ENCODE measurements around the gene GABRB2. TPM values are rescaled to one million over a fixed set of nuclear protein-coding genes. Genes with fewer than 3 reads are reported as not detected.

The GABRB2 gene
- total and polyA plus RNA-seq, 2 of the 13 experiments (the other 11 are each of a cell fraction or from before 2014, with no cell fraction given): 0.01 TPM; not detected in 1

- Histone ChIP-seq H3K9me3 (ENCODE audit: low read length) (no peaks in the 10 kb centered on the region), H3K79me2 (ENCODE audit: insufficient read depth, low read length) (no peaks in the 10 kb centered on the region), H3K4me3 (replicated peaks in 1 of 3; ENCODE audit: insufficient read depth in 1 of 3, low read depth in 2 of 3, low read length in 3 of 3) (no peak overlapping the region), H4K20me1 (ENCODE audit: insufficient read depth, low read length) (no peaks in the 10 kb centered on the region), H3K27ac (ENCODE audit: extremely low read length, insufficient read depth, low read length) (no peak overlapping the region), H3K27me3 (ENCODE audit: control insufficient read depth in 1 of 2, insufficient read depth in 2 of 2, low read length in 2 of 2) (no peaks in the 10 kb centered on the region; a peak in 1 of 5 replicates), H3K4me2 (ENCODE audit: low read depth, low read length) (no peak overlapping the region), H3K4me1 (ENCODE audit: insufficient read depth, low read length) (no peaks in the 10 kb centered on the region), H3K9ac (ENCODE audit: insufficient read depth, low read depth, low read length) (no peak overlapping the region), H3K36me3 (replicated peaks in 1 of 2; ENCODE audit: control insufficient read depth in 1 of 2, insufficient read depth in 2 of 2, low read length in 2 of 2) (no peaks in the 10 kb centered on the region), H2AFZ (ENCODE audit: low read length) (no peak overlapping the region)
- no peak for FAIRE-seq
- in situ Hi-C loops (cut with HindIII; ENCODE audit: extremely low pct_ligation_motif_present, low pct_unique_long_range_greater_than_20kb): no loop called here
- ChIA-PET POLR2A (no interaction called here), CTCF (ENCODE audit: low intra/inter-chr PET ratio, low total read pairs) (no interaction called here)
- TF ChIP-seq TAF15 (IDR thresholded peaks at IDR 0.05; ENCODE audit: low read depth, low read length, poor library complexity, severe bottlenecking) (no peak), ZNF350 (CRISPR knock-in tag; IDR thresholded peaks at IDR 0.05; ENCODE audit: borderline replicate concordance, low read depth) (no peak), ZNF33B (CRISPR knock-in tag; IDR thresholded peaks at IDR 0.05) (no peak)
- intact Hi-C loops (cut with micrococcal nuclease; ENCODE audit: unreplicated experiment): no loop called here
- DNase-seq (ENCODE audit: low spot score): no peak
- BruUV-seq (replicated peaks): no TSS peak
- ATAC-seq: no peak
- 0% methylated on average over 3 of the region's 3 CpGs for WGBS (ENCODE audit: low lambda C conversion rate)
Observed at GRCh38 chr5:161286066-161286655, 260.4 kb downstream of the GABRB2 start.

GRCh38 chr5:161284445-161284844, 262.1 kb downstream of the GABRB2 start:
- DNase-seq (ENCODE audit: low spot score): no peak
- H3K9ac ChIP-seq (ENCODE audit: insufficient read depth, low read depth, low read length): no peak overlapping the region
- H3K9me3 ChIP-seq (ENCODE audit: low read length): no peaks in the 10 kb centered on the region
- H3K36me3 ChIP-seq (replicated peaks in 1 of 2; ENCODE audit: control insufficient read depth in 1 of 2, insufficient read depth in 2 of 2, low read length in 2 of 2): no peaks in the 10 kb centered on the region
- ATAC-seq: no peak
- intact Hi-C loops (cut with micrococcal nuclease; ENCODE audit: unreplicated experiment) (no loop called here), in situ Hi-C loops (cut with HindIII; ENCODE audit: extremely low pct_ligation_motif_present, low pct_unique_long_range_greater_than_20kb) (no loop called here)
- no peak overlapping the region for H3K4me3 ChIP-seq (replicated peaks in 1 of 3; ENCODE audit: insufficient read depth in 1 of 3, low read depth in 2 of 3, low read length in 3 of 3)
- H2AFZ ChIP-seq (ENCODE audit: low read length): no peak overlapping the region
- POLR2A ChIA-PET: no interaction called here
- FAIRE-seq: no peak
- WGBS (ENCODE audit: low lambda C conversion rate): 16% methylated on average over 2 of the region's 2 CpGs
- no peaks in the 10 kb centered on the region for H4K20me1 ChIP-seq (ENCODE audit: insufficient read depth, low read length)
- no peaks in the 10 kb centered on the region; a peak in 1 of 5 replicates for H3K27me3 ChIP-seq (ENCODE audit: control insufficient read depth in 1 of 2, insufficient read depth in 2 of 2, low read length in 2 of 2)
- no peaks in the 10 kb centered on the region for H3K79me2 ChIP-seq (ENCODE audit: insufficient read depth, low read length)
- BruUV-seq (replicated peaks): no TSS peak
- no peak overlapping the region for H3K4me2 ChIP-seq (ENCODE audit: low read depth, low read length)
- no peaks in the 10 kb centered on the region for H3K4me1 ChIP-seq (ENCODE audit: insufficient read depth, low read length)
- H3K27ac ChIP-seq (ENCODE audit: extremely low read length, insufficient read depth, low read length): no peak overlapping the region
- CTCF ChIA-PET (ENCODE audit: low intra/inter-chr PET ratio, low total read pairs): no interaction called here
- TF ChIP-seq JUND (CRISPR knock-in tag; IDR thresholded peaks at IDR 0.05) (no peak), ZFP36L2 (CRISPR knock-in tag; IDR thresholded peaks at IDR 0.05) (no peak), POLR2AphosphoS2 (IDR thresholded peaks at IDR 0.05; ENCODE audit: low read depth, low read length) (no peak), SMAD1 (CRISPR knock-in tag; IDR thresholded peaks at IDR 0.05; ENCODE audit: borderline replicate concordance, low read depth) (no peak), MAX (IDR thresholded peaks at IDR 0.05) (no peak), ZNF891 (CRISPR knock-in tag; IDR thresholded peaks at IDR 0.05) (no peak), ZNF768 (CRISPR knock-in tag; IDR thresholded peaks at IDR 0.05) (no peak), ZSCAN22 (CRISPR knock-in tag; IDR thresholded peaks at IDR 0.05) (no peak), ZNF577 (CRISPR knock-in tag; IDR thresholded peaks at IDR 0.05; ENCODE audit: borderline replicate concordance, low read depth) (no peak), TCF7L2 (IDR thresholded peaks at IDR 0.05; ENCODE audit: low read depth, low read length) (no peak), MED1 (CRISPR knock-in tag; IDR thresholded peaks at IDR 0.05) (no peak)
- TF ChIP-seq, protein P1, sequence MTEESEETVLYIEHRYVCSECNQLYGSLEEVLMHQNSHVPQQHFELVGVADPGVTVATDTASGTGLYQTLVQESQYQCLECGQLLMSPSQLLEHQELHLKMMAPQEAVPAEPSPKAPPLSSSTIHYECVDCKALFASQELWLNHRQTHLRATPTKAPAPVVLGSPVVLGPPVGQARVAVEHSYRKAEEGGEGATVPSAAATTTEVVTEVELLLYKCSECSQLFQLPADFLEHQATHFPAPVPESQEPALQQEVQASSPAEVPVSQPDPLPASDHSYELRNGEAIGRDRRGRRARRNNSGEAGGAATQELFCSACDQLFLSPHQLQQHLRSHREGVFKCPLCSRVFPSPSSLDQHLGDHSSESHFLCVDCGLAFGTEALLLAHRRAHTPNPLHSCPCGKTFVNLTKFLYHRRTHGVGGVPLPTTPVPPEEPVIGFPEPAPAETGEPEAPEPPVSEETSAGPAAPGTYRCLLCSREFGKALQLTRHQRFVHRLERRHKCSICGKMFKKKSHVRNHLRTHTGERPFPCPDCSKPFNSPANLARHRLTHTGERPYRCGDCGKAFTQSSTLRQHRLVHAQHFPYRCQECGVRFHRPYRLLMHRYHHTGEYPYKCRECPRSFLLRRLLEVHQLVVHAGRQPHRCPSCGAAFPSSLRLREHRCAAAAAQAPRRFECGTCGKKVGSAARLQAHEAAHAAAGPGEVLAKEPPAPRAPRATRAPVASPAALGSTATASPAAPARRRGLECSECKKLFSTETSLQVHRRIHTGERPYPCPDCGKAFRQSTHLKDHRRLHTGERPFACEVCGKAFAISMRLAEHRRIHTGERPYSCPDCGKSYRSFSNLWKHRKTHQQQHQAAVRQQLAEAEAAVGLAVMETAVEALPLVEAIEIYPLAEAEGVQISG (CRISPR knock-in tag; IDR thresholded peaks at IDR 0.05): no peak
- TF ChIP-seq, protein P2, sequence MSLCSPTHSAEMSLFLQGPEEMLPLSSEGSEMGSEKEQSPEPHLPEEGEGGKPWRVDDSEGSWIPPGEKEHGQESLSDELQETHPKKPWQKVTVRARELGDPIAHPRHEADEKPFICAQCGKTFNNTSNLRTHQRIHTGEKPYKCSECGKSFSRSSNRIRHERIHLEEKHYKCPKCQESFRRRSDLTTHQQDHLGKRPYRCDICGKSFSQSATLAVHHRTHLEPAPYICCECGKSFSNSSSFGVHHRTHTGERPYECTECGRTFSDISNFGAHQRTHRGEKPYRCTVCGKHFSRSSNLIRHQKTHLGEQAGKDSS (CRISPR knock-in tag; IDR thresholded peaks at IDR 0.05; ENCODE audit: borderline replicate concordance, low read depth): no peak
